ENCODE data around the gene PSMA5.

PSMA5 gene

GRCh38 chr1:109356915-109357314 lies 69.3 kb downstream of the PSMA5 start:
- no peak for DNase-seq (ENCODE audit: low read depth)
- no peak overlapping the region for H3K4me3 ChIP-seq (ENCODE audit: low read depth, low read length)
- no peak for TF ChIP-seq CTCF (IDR thresholded peaks at IDR 0.05; ENCODE audit: control insufficient read depth, extremely low read depth, insufficient read depth)

- TF ChIP-seq CTCF (IDR thresholded peaks at IDR 0.05; ENCODE audit: control insufficient read depth, extremely low read depth, insufficient read depth) = no peak
- H3K4me3 ChIP-seq (ENCODE audit: low read depth, low read length) = no peak overlapping the region
- DNase-seq (ENCODE audit: low read depth) = no peak
Observed at GRCh38 chr1:109356505-109356904, 69.7 kb downstream of the PSMA5 start.

- H3K4me3 ChIP-seq (ENCODE audit: low read depth, low read length) = no peak overlapping the region
- DNase-seq (ENCODE audit: low read depth) = no peak
- no peak for TF ChIP-seq CTCF (IDR thresholded peaks at IDR 0.05; ENCODE audit: control insufficient read depth, extremely low read depth, insufficient read depth)
Observed at GRCh38 chr1:109354929-109355328, 71.3 kb downstream of the PSMA5 start.

DNA sequence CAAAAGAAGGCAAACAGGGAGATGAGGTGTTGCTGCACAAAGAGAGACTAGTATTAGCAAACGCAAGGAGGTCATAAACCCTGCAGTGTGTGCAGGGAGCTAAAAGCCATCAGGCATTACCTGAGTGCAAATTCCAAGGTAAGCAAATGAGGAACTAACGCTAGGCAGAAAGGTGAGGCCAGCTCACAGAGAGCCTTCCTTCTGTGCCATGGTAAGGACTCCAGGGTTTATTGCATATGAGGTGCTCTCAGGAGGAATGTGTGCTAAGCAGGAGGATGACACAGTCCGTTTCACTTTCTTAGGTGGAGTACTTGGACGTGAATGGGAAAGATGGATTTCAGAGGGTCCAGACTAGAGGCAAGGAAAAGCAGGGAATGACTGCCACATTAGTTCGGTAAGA lies 74.8 kb downstream of the PSMA5 start:
- no peak for DNase-seq (ENCODE audit: low read depth)
- no peak for TF ChIP-seq CTCF (IDR thresholded peaks at IDR 0.05; ENCODE audit: control insufficient read depth, extremely low read depth, insufficient read depth)
- no peak overlapping the region for H3K4me3 ChIP-seq (ENCODE audit: low read depth, low read length)

DNA sequence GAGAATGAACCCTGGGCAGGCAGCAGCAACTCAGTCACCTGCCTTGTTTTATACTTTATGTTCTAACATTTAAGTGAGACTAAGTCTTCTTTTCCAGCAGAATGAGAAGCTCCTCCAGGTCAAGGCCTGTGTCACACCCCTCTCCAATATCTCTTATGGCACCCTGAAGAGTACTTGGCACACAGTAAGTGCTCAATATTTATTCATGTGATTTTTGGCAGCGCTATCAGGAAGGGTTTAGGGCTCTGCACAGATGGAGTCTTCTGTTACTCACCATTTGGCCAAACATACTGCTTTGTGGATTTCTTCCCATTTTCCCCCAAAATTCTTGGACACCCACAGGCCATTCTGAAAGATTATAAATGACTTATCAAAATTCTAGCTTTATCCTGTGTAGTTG lies 75.6 kb downstream of the PSMA5 start:
- peak; percentile 76 for DNase-seq (ENCODE audit: low read depth)
- no peak overlapping the region for H3K4me3 ChIP-seq (ENCODE audit: low read depth, low read length)
- no peak for TF ChIP-seq CTCF (IDR thresholded peaks at IDR 0.05; ENCODE audit: control insufficient read depth, extremely low read depth, insufficient read depth)

- DNase-seq (ENCODE audit: low read depth) = no peak
- TF ChIP-seq CTCF (IDR thresholded peaks at IDR 0.05; ENCODE audit: control insufficient read depth, extremely low read depth, insufficient read depth) = no peak
- H3K4me3 ChIP-seq (ENCODE audit: low read depth, low read length) = no peak overlapping the region
Observed at GRCh38 chr1:109350182-109350581, 76.1 kb downstream of the PSMA5 start.
